Uterus (tissue), 4 donors: Measurements from ENCODE around the gene SLC25A29. TPM values are rescaled to one million over a fixed set of nuclear protein-coding genes. Genes with fewer than 3 reads are reported as not detected.

Experiments used
- DNase-seq, 2 donors: peaks; one replicate each; pipeline ENCODE4 v3.0.0-alpha.2; 2019 to 2020
- H3K27ac ChIP-seq, 2 donors: fragments of 200-600 bp; sonication (generic); 1 replicate in 1 of 2; 2 replicates in 1 of 2; pipeline ENCODE4 v1.5.1; 2016 to 2018
- H3K27me3 ChIP-seq, 2 donors: fragments of 200-600 bp; sonication (generic); one replicate each; pipeline ENCODE4 v1.5.1; 2018 to 2019; ENCODE audit warnings: control low read depth in 1 of 2
- H3K36me3 ChIP-seq, 2 donors: fragments of 200-600 bp; sonication (generic); one replicate each; pipeline ENCODE4 v1.5.1; 2019; ENCODE audit warnings: control low read depth in 1 of 2
- H3K4me1 ChIP-seq, 2 donors: fragments of 200-600 bp; sonication (generic); one replicate each; pipeline ENCODE4 v1.5.1; 2018 to 2019; ENCODE audit warnings: control low read depth in 1 of 2
- H3K4me3 ChIP-seq, 2 donors: fragments of 200-600 bp; sonication (generic); 1 replicate in 1 of 2; 2 replicates in 1 of 2; pipeline ENCODE4 v1.5.1; 2018 to 2019; ENCODE audit warnings: mild to moderate bottlenecking in 1 of 2
- H3K9me3 ChIP-seq, 2 donors: fragments of 200-600 bp; sonication (generic); one replicate each; pipeline ENCODE4 v1.5.1; 2019; ENCODE audit warnings: control low read depth in 1 of 2
- CTCF ChIP-seq, 4 experiments: fragments of 200-600 bp in 2 of 4; fragments of 450-650 bp in 2 of 4; sonication (generic) in 2 of 4; IDR thresholded peaks; one replicate each; pipeline ENCODE4 v1.5.1; 2016 to 2019; ENCODE audit warnings: antibody characterized with exemption in 4 of 4, mild to moderate bottlenecking in 2 of 4, moderate library complexity in 1 of 4
- POLR2A ChIP-seq, 2 donors: fragments of 450-650 bp; IDR thresholded peaks; one replicate each; pipeline ENCODE4 v1.6.1; 2016; ENCODE audit warnings: antibody characterized with exemption in 2 of 2, mild to moderate bottlenecking in 1 of 2, moderate library complexity in 1 of 2
- intact Hi-C: fragments of 100-400 bp; cut with DNase I; formaldehyde crosslinking; loops from one replicate; pipeline ENCODE4 v1.15.1; 2023; ENCODE audit warnings: low total_unique reads
- total RNA-seq, 4 donors: library from RNA; depleted of rRNA in 3 of 4; stranded (reverse); fragments of >200 nt in 3 of 4; gene quantifications; one replicate each; pipeline versions ENCODE4 v1.1.0 to v1.2.4, GENCODE V29; 2014 to 2023
- donor health status: DM: yes; HTN: yes; CAD: no.

SLC25A29 gene
- total RNA-seq, 4 donors from 2014 or later, result 16.2 to 850 (median 60.1) TPM

GRCh38 chr14:100322138-100322957 is 16.1 kb upstream of the SLC25A29 start:
- H3K27me3 ChIP-seq, result no peaks in the 10 kb centered on the region
- H3K9me3 ChIP-seq, result no peaks in the 10 kb centered on the region

GRCh38 chr14:100321473-100322137 is 15.4 kb upstream of the SLC25A29 start:
- no peak overlapping the region for H3K4me3 ChIP-seq
- H3K9me3 ChIP-seq, result no peaks in the 10 kb centered on the region
- intact Hi-C loops, result no loop called here
- no peaks in the 10 kb centered on the region for H3K27me3 ChIP-seq
- DNase-seq, result no peak
- no peak for TF ChIP-seq POLR2A (IDR thresholded peaks at IDR 0.05)
- TF ChIP-seq CTCF (IDR thresholded peaks at IDR 0.05), result no peak
- no peak overlapping the region for H3K27ac ChIP-seq
- H3K36me3 ChIP-seq, result no peaks in the 10 kb centered on the region
- no peaks in the 10 kb centered on the region for H3K4me1 ChIP-seq

More at GRCh38 chr14:100322138-100322957, 16.1 kb upstream of the SLC25A29 start:
- TF ChIP-seq CTCF (IDR thresholded peaks at IDR 0.05), result no peak
- no peak for TF ChIP-seq POLR2A (IDR thresholded peaks at IDR 0.05)
- H3K4me3 ChIP-seq, result no peak overlapping the region
- H3K27ac ChIP-seq, result no peak overlapping the region
- intact Hi-C loops, result no loop called here
- no peaks in the 10 kb centered on the region for H3K4me1 ChIP-seq
- no peaks in the 10 kb centered on the region for H3K36me3 ChIP-seq
- DNase-seq, result no peak

- Histone ChIP-seq H3K36me3 (no peaks in the 10 kb centered on the region), H3K27me3 (no peaks in the 10 kb centered on the region), H3K27ac (no peak overlapping the region), H3K4me1 (no peaks in the 10 kb centered on the region), H3K9me3 (no peaks in the 10 kb centered on the region), H3K4me3 (no peak overlapping the region)
- no peak for DNase-seq
- intact Hi-C loops, result no loop called here
- no peak for TF ChIP-seq CTCF (IDR thresholded peaks at IDR 0.05)
- no peak for TF ChIP-seq POLR2A (IDR thresholded peaks at IDR 0.05)
Observed at GRCh38 chr14:100320157-100320856, 14.1 kb upstream of the SLC25A29 start.

- intact Hi-C loops, result no loop called here
- Histone ChIP-seq H3K4me3 (peak overlapping the region; percentile 24 to 40), H3K36me3 (no peaks in the 10 kb centered on the region), H3K27me3 (no peaks in the 10 kb centered on the region), H3K27ac (peak overlapping the region; percentile 3 to 55), H3K4me1 (no peaks in the 10 kb centered on the region), H3K9me3 (no peaks in the 10 kb centered on the region)
- TF ChIP-seq POLR2A (IDR thresholded peaks at IDR 0.05) (no peak), CTCF (IDR thresholded peaks at IDR 0.05) (peak; percentile 84 to 93 (median 88))
- peak; percentile 62 to 76 for DNase-seq
Observed at GRCh38 chr14:100317912-100318808, 11.9 kb upstream of the SLC25A29 start.
